ELR (cell line): ENCODE measurements around the gene ANO3.

Experiments
- DNase-seq: peaks from one replicate; pipeline ENCODE4 v3.0.0-alpha.2; 2015; ENCODE audit warnings: low read depth

Gene ANO3

DNA sequence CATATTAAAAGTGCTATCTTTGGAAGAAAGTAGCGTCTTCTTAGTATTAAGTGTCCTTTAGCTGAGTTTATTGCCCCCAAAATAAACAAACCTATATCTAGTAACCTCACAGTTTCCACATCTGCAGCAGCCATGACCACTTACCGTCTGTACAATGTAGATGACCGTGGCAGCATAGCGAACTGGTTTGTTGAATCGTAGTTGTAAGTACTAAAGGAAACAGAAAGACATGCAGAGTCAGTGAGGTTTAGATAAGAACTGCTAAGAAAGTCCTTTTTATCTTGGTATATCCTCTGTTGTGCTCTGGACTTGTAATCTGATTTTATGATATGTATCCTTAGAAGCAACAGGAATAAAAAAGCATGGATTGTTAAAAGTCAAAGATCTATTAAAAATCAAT is 380.6 kb downstream of the ANO3 start:
- DNase-seq = no peak
